Measurements from ENCODE around the gene TSPAN17. TPM values are rescaled to one million over a fixed set of nuclear protein-coding genes. Genes with fewer than 3 reads are reported as not detected.

Gene TSPAN17
- total and polyA plus RNA-seq, 2 donors from 2014 or later, result 32.1 to 34.3 TPM

GRCh38 chr5:176702671-176703641 is 55.7 kb downstream of the TSPAN17 start:
- DNase-seq, result no peak
- Histone ChIP-seq H3K27me3 (ENCODE audit: control insufficient read depth, insufficient read depth, low read length) (no peaks in the 10 kb centered on the region), H3K36me3 (ENCODE audit: control insufficient read depth in 2 of 3, insufficient read depth in 3 of 3, low read length in 3 of 3) (no peaks in the 10 kb centered on the region), H3K9ac (ENCODE audit: low read length in 3 of 3) (no peak overlapping the region), H3K4me3 (ENCODE audit: low read length in 3 of 3) (no peak overlapping the region), H3K4me1 (ENCODE audit: control insufficient read depth in 2 of 3, insufficient read depth in 2 of 3, low read depth in 1 of 3, low read length in 3 of 3) (no peaks in the 10 kb centered on the region), H3K9me3 (ENCODE audit: control insufficient read depth in 2 of 3, insufficient read depth in 1 of 3, low read length in 3 of 3) (no peaks in the 10 kb centered on the region), H3K27ac (ENCODE audit: low read depth in 2 of 2, low read length in 2 of 2) (no peak overlapping the region)
- no peak for TF ChIP-seq CTCF (IDR thresholded peaks at IDR 0.05; ENCODE audit: borderline replicate concordance, extremely low read depth, insufficient read depth)
- intact Hi-C loops (cut with DNase I), result no loop called here
- no peak for FAIRE-seq

- Histone ChIP-seq H3K36me3 (ENCODE audit: control insufficient read depth in 2 of 3, insufficient read depth in 3 of 3, low read length in 3 of 3) (no peaks in the 10 kb centered on the region), H3K27ac (ENCODE audit: low read depth in 2 of 2, low read length in 2 of 2) (no peak overlapping the region), H3K9me3 (ENCODE audit: control insufficient read depth in 2 of 3, insufficient read depth in 1 of 3, low read length in 3 of 3) (no peaks in the 10 kb centered on the region), H3K9ac (ENCODE audit: low read length in 3 of 3) (no peak overlapping the region), H3K4me3 (ENCODE audit: low read length in 3 of 3) (no peak overlapping the region), H3K27me3 (ENCODE audit: control insufficient read depth, insufficient read depth, low read length) (no peaks in the 10 kb centered on the region), H3K4me1 (ENCODE audit: control insufficient read depth in 2 of 3, insufficient read depth in 2 of 3, low read depth in 1 of 3, low read length in 3 of 3) (no peaks in the 10 kb centered on the region)
- intact Hi-C loops (cut with DNase I), result no loop called here
- FAIRE-seq (no peak), DNase-seq (no peak)
- no peak for TF ChIP-seq CTCF (IDR thresholded peaks at IDR 0.05; ENCODE audit: borderline replicate concordance, extremely low read depth, insufficient read depth)
Measured at GRCh38 chr5:176703857-176704256, 56.6 kb downstream of the TSPAN17 start.

GRCh38 chr5:176704355-176704754 is 57.1 kb downstream of the TSPAN17 start:
- no peak for DNase-seq

More at GRCh38 chr5:176704355-176704754, 57.1 kb downstream of the TSPAN17 start:
- intact Hi-C loops (cut with DNase I), result no loop called here
- Histone ChIP-seq H3K36me3 (ENCODE audit: control insufficient read depth in 2 of 3, insufficient read depth in 3 of 3, low read length in 3 of 3) (no peaks in the 10 kb centered on the region), H3K4me1 (ENCODE audit: control insufficient read depth in 2 of 3, insufficient read depth in 2 of 3, low read depth in 1 of 3, low read length in 3 of 3) (no peaks in the 10 kb centered on the region), H3K27ac (ENCODE audit: low read depth in 2 of 2, low read length in 2 of 2) (no peak overlapping the region), H3K4me3 (ENCODE audit: low read length in 3 of 3) (no peak overlapping the region), H3K9ac (ENCODE audit: low read length in 3 of 3) (no peak overlapping the region), H3K9me3 (ENCODE audit: control insufficient read depth in 2 of 3, insufficient read depth in 1 of 3, low read length in 3 of 3) (no peaks in the 10 kb centered on the region), H3K27me3 (ENCODE audit: control insufficient read depth, insufficient read depth, low read length) (no peaks in the 10 kb centered on the region)
- TF ChIP-seq CTCF (IDR thresholded peaks at IDR 0.05; ENCODE audit: borderline replicate concordance, extremely low read depth, insufficient read depth), result no peak
- no peak for FAIRE-seq
